ENCODE measurements around the gene ACSL6.

ACSL6 gene

DNA sequence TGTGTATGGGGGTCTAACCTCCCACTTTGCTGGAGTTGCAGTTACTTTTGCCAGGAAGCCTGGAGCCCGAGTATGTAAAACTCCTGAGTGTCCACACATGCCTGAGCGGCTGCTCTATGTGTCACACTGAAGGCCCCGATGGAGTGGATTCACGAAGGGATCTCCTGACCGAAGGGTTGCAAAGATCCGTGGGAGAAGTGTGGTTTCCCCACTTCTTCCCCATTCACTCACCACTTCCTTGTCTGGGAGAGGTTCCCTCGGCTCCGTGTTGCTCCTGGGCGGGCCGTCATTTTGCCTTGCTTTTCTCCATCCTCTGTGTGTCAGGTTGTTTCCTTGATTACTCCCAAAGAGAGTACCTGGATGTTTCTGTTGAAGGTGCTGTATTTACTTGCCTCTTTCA lies 32.7 kb upstream of the ACSL6 start:
- no peak overlapping the region for H3K4me3 ChIP-seq (ENCODE audit: low read length)
- no peak for DNase-seq (ENCODE audit: low read depth)
- TF ChIP-seq, protein P1, sequence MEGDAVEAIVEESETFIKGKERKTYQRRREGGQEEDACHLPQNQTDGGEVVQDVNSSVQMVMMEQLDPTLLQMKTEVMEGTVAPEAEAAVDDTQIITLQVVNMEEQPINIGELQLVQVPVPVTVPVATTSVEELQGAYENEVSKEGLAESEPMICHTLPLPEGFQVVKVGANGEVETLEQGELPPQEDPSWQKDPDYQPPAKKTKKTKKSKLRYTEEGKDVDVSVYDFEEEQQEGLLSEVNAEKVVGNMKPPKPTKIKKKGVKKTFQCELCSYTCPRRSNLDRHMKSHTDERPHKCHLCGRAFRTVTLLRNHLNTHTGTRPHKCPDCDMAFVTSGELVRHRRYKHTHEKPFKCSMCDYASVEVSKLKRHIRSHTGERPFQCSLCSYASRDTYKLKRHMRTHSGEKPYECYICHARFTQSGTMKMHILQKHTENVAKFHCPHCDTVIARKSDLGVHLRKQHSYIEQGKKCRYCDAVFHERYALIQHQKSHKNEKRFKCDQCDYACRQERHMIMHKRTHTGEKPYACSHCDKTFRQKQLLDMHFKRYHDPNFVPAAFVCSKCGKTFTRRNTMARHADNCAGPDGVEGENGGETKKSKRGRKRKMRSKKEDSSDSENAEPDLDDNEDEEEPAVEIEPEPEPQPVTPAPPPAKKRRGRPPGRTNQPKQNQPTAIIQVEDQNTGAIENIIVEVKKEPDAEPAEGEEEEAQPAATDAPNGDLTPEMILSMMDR (conservative IDR thresholded peaks at IDR 0.05; ENCODE audit: low read depth, low read length) = no peak

DNA sequence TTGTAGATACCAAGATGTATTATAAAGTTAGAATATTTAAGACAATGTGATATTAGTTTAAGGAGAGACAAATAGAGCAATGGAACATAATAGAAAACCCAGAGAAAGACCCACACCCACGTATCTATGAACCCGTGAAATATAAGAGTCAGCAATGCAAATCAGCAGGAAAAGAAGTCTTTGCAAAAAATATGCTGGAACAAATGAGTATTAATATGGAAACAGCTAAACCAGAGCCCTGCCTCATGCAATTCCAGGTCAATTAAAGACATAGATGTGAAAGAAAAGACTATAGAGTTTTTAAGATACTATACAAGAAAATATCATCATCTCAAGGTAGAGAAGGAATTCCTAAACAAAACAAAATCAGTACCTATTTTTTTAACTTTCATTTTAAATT lies 25.9 kb upstream of the ACSL6 start:
- TF ChIP-seq, protein P1 (conservative IDR thresholded peaks at IDR 0.05; ENCODE audit: low read depth, low read length) = no peak
- DNase-seq (ENCODE audit: low read depth) = no peak
- no peak overlapping the region for H3K4me3 ChIP-seq (ENCODE audit: low read length)

DNA sequence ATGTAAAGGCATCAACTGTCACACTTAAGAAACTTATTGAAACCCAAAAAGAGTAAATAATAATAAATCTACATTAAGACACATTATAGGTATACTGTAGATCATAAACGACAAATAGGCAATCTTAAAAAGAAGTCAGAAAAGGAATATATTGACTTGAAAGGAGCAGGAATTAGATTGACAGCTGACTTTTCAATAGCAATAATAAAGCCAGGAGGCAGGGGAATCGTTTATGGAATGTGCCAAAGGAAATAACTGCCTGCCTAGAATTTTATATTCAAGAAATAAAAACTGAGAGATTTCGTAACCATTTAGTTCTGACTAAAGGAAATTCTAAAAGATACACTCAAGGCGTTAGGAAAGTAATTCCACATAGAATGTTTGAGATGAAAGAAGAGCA lies 21.7 kb upstream of the ACSL6 start:
- TF ChIP-seq, protein P1 (conservative IDR thresholded peaks at IDR 0.05; ENCODE audit: low read depth, low read length) = no peak
- no peak overlapping the region for H3K4me3 ChIP-seq (ENCODE audit: low read length)
- DNase-seq (ENCODE audit: low read depth) = no peak

DNA sequence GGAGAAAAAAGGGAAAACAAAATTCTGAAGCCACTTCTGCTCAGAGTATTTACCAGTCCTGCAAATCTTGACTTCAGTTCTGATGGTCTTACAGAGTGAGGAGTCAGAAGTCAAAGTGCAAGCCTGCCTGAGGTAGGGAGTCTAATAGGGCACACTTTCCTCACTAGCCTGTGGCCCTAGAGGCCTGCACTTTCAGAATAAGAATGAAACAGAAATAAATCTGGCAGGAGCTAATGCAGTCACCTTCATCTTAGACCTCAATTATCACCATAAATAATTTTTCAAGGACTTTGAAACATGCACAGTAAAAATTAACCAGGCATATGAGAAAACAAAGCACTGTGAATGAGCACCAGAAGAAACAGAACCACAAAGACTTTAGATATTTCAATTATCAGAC lies 20.7 kb upstream of the ACSL6 start:
- TF ChIP-seq, protein P1 (conservative IDR thresholded peaks at IDR 0.05; ENCODE audit: low read depth, low read length) = no peak
- no peak overlapping the region for H3K4me3 ChIP-seq (ENCODE audit: low read length)
- DNase-seq (ENCODE audit: low read depth) = no peak

DNA sequence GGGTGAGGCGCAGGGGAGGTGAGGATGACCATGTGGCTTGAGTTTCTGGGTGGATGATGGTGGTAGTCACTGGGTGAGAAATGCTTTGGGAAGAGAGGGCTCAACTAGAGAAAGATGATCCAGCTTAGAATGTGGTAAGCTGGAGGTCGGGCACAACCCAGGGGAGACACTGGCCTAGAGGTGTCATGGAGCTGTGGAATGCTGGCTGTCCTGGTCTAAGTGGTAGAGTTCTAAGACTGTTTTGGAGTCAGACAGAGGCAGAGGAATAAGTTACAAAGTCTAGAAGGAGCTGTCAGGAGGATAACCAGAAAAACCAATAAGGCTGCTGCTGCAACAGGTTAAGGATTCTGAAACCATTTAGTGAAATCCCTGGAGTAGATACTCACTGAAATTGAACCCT lies 19.2 kb upstream of the ACSL6 start:
- TF ChIP-seq, protein P1 (conservative IDR thresholded peaks at IDR 0.05; ENCODE audit: low read depth, low read length) = no peak
- no peak overlapping the region for H3K4me3 ChIP-seq (ENCODE audit: low read length)
- no peak for DNase-seq (ENCODE audit: low read depth)

DNA sequence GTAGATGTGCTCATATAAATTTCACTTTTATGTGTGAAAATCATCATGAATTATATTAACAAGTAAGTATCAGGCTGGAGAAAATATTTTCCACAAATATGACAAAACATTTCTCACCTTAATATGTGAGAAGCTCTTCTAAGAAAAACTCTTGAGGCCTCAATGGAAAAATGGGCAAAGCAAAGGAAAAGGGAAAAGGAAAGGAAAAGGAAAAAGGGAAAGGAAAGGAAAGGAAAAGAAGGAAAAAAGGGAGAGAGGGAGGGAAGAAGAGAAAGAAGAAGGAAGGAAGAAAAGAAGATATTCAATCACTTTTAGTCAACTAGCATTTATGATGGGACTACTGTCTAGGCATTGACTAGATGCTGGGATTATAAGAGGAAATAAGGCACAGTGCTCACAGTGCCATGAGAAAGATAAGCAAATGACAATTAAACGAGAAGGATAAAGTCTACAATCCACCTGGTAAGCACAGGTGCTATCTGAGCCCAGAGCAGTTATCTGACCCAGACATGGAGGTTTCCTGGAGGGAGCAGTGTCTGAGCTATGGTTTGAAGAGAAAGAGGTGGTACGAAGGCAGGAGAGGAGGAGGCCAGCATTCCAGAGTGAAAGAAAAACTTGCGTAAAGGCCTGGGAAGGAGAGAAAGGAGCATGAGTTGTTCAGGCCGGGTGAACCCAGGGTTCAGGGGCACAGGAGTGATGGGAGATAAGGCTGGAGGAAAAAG lies 18.3 kb upstream of the ACSL6 start:
- DNase-seq (ENCODE audit: low read depth) = no peak
- H3K4me3 ChIP-seq (ENCODE audit: low read length) = no peak overlapping the region
- TF ChIP-seq, protein P1 (conservative IDR thresholded peaks at IDR 0.05; ENCODE audit: low read depth, low read length) = no peak

DNA sequence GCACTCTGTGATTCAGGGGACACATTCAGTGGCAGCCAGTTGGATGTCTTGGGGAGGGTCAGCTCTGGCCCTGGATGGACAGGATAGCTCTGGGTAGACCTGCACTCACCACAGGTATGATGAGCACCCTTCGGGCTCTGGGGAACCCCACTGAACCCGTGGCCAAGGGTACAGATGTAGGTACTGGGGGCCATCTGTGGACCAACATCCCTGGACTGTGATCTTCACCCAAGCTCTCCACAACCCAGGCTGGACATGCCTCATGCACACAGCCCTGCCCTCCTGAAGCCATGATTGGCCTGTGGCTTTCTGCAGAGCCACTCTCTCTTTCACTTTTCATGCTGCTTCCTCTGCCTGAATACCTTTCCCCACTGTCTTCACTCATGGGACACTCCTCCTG lies 15.6 kb upstream of the ACSL6 start:
- TF ChIP-seq, protein P1 (conservative IDR thresholded peaks at IDR 0.05; ENCODE audit: low read depth, low read length) = no peak
- H3K4me3 ChIP-seq (ENCODE audit: low read length) = no peak overlapping the region
- no peak for DNase-seq (ENCODE audit: low read depth)

All from retinal pigment epithelial cell (primary cell).